Activated B cell treated with CpG ODN at 0.5 μM for 24 hours (primary cell): ENCODE data around the gene AVP. TPM values are rescaled to one million over a fixed set of nuclear protein-coding genes. Genes with fewer than 3 reads are reported as not detected.

ENCODE experiments used
- ATAC-seq: fragments of 200-7000 bp; cut with Tn5 transposase; one replicate; pipeline ENCODE4 v1.10.0; 2021; ENCODE audit warnings: low read depth, mild to moderate bottlenecking, moderate library complexity
- CTCF ChIA-PET: fragments of 350-600 bp; sonication (Branson Sonifier 250); formaldehyde crosslinking; loops from one replicate; lab custom pipeline; 2021; ENCODE audit warnings: antibody characterized with exemption; lab: Charles Lee
- POLR2A ChIA-PET: fragments of 350-600 bp; sonication (Branson Sonifier 250); formaldehyde crosslinking; loops from one replicate; lab custom pipeline; 2021; ENCODE audit warnings: antibody characterized with exemption; lab: Charles Lee
- DNase-seq: peaks from one replicate; pipeline ENCODE4 v3.0.0; 2022
- H3K27ac Mint-ChIP-seq: one replicate; pipeline ENCODE4 v1.8.0; 2020; ENCODE audit warnings: mixed read lengths
- H3K27me3 Mint-ChIP-seq: one replicate; pipeline ENCODE4 v1.8.0; 2021; ENCODE audit warnings: mixed read lengths
- H3K36me3 Mint-ChIP-seq: one replicate; pipeline ENCODE4 v1.8.0; 2021; ENCODE audit warnings: low read depth, mixed read lengths
- H3K4me1 Mint-ChIP-seq: one replicate; pipeline ENCODE4 v1.8.0; 2021; ENCODE audit warnings: mixed read lengths
- H3K4me3 Mint-ChIP-seq: one replicate; pipeline ENCODE4 v1.8.0; 2020; ENCODE audit warnings: mild to moderate bottlenecking, mixed read lengths
- H3K9me3 Mint-ChIP-seq: one replicate; pipeline ENCODE4 v1.8.0; 2020; ENCODE audit warnings: mixed read lengths
- intact Hi-C: fragments of 100-400 bp; cut with micrococcal nuclease; formaldehyde crosslinking; loops from one replicate; pipeline ENCODE4 v1.15.1; 2024
- total RNA-seq: library from RNA; stranded (reverse); gene quantifications from 2 replicates; pipeline ENCODE4 v1.2.3, GENCODE V29; 2022
- TF ChIP-seq, protein P1 (sequence below): fragments of 200-600 bp; IDR thresholded peaks from one replicate; pipeline ENCODE4 v1.8.0; 2022; ENCODE audit warnings: antibody characterized with exemption, mild to moderate bottlenecking

Gene AVP
- total RNA-seq, 1 donor from 2014 or later = not detected

DNA sequence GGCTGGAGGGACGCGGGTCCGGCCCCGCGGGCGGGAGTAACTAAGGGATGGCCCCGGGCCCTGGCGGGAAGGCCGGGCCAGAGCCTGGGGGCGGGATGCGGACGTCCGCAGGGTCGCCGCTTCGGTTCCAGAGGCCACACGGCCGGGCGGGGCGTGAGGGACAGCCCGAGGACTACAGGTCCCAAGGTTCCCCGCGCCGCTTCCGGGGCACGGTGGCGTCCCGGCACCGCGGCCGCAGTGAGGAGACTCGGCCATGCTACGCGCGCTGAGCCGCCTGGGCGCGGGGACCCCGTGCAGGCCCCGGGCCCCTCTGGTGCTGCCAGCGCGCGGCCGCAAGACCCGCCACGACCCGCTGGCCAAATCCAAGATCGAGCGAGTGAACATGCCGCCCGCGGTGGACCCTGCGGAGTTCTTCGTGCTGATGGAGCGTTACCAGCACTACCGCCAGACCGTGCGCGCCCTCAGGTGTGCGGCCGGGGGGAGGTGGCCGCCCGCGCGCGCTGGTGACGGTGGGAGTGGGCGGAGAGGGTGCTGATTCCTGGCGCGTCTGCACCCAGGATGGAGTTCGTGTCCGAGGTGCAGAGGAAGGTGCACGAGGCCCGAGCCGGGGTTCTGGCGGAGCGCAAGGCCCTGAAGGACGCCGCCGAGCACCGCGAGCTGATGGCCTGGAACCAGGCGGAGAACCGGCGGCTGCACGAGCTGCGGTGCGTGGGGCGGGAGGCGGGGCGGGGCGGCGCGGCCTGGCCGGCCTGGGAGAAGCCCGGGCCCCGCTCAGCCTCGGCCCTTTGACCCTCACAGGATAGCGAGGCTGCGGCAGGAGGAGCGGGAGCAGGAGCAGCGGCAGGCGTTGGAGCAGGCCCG is 38.5 kb downstream of the AVP start, which contains the start of gene MRPS26:
Gene MRPS26 (plus strand): TSS at position 237 of the 861 bp plus-strand sequence. CDS start 17 bp downstream, at position 254.
- DNase-seq (peak; percentile 88), ATAC-seq (peak; percentile 91)
- H3K4me3 Mint-ChIP-seq = peak within 1 kb of the TSS; percentile 84
- CTCF ChIA-PET = no interaction called here
- no peaks in the 10 kb centered on the region for H3K9me3 Mint-ChIP-seq
- no peaks in the 10 kb centered on the region for H3K27me3 Mint-ChIP-seq
- H3K36me3 Mint-ChIP-seq = peaks cover 33% of the 10 kb centered on the region
- peak within 1 kb of the TSS; percentile 89 for H3K27ac Mint-ChIP-seq
- peaks cover 14% of the 10 kb centered on the region for H3K4me1 Mint-ChIP-seq
- TF ChIP-seq, protein P1, sequence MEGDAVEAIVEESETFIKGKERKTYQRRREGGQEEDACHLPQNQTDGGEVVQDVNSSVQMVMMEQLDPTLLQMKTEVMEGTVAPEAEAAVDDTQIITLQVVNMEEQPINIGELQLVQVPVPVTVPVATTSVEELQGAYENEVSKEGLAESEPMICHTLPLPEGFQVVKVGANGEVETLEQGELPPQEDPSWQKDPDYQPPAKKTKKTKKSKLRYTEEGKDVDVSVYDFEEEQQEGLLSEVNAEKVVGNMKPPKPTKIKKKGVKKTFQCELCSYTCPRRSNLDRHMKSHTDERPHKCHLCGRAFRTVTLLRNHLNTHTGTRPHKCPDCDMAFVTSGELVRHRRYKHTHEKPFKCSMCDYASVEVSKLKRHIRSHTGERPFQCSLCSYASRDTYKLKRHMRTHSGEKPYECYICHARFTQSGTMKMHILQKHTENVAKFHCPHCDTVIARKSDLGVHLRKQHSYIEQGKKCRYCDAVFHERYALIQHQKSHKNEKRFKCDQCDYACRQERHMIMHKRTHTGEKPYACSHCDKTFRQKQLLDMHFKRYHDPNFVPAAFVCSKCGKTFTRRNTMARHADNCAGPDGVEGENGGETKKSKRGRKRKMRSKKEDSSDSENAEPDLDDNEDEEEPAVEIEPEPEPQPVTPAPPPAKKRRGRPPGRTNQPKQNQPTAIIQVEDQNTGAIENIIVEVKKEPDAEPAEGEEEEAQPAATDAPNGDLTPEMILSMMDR = no peak
- POLR2A ChIA-PET = interaction anchor here (0.6 to 2.1 kb wide), 8 partner anchors 8 to 173 kb away, joined by 3 to 7 read pairs (median 4); partner anchors contain the start of genes FASTKD5, OXT, PTPRA and UBOX5
- intact Hi-C loops = loop anchor here (1.0 to 10.0 kb wide), 11 partner anchors 47 to 1929 kb away; partner anchors contain the start of genes ADISSP, DDRGK1, FASTKD5 and IDH3B

DNA sequence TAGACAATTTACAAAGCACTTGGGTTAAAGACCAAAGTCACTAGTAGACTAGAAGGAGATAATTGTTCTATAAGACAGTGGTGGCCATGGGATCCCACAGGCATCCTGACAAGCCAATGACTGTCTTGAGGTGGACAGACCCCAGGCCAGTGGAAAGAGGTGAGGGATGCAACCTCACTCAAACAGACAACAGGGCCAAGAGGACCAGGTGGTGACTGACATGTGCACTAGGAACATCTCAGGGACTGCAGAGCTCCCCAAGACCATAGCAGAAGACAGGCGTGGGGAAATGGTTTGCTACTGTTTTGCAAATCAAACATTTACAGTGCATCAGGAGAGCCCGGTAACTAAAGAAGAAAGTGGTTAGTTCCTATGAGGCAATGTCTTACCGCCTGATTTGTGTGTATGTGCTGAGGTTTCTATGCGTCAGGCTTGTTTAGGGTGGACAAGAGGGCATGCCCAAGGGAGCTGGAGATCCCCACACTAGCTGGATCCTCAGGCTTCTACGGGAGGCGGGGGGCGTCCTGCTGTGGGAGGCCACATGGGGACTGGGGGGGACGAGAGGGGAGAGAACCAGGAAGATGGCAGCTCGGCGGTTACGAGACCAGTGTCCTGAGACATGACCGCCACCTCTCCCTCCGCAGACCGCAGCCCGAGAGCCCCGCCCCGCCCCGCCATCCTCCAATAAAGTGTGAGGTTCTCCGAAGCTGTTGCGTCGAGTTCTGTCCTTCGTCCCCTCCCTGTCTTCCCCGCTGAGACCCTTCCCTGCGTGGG is 39.3 kb downstream of the AVP start:
- CTCF ChIA-PET = no interaction called here
- H3K4me1 Mint-ChIP-seq = peaks cover 14% of the 10 kb centered on the region
- TF ChIP-seq, protein P1 = no peak
- peak overlapping the region; percentile 89 for H3K27ac Mint-ChIP-seq
- DNase-seq (peak; percentile 15), ATAC-seq (peak; percentile 61)
- no peaks in the 10 kb centered on the region for H3K27me3 Mint-ChIP-seq
- H3K36me3 Mint-ChIP-seq = peaks cover 32% of the 10 kb centered on the region
- intact Hi-C loops = loop anchor here (1.0 to 10.0 kb wide), 10 partner anchors 48 to 1928 kb away; partner anchors contain the start of genes ADISSP, DDRGK1, IDH3B and NOP56
- POLR2A ChIA-PET = interaction anchor here (0.5 to 2.1 kb wide), 12 partner anchors 8 to 827 kb away, joined by 3 to 7 read pairs (median 4); partner anchors contain the start of genes FASTKD5, OXT, PTPRA and UBOX5
- H3K4me3 Mint-ChIP-seq = peak overlapping the region; percentile 84
- no peaks in the 10 kb centered on the region for H3K9me3 Mint-ChIP-seq

- ChIA-PET CTCF (no interaction called here), POLR2A (interaction anchor here (1.0 to 2.1 kb wide), 5 partner anchors 11 to 241 kb away, joined by 3 to 5 read pairs (median 4); partner anchors contain the start of gene PTPRA)
- DNase-seq (no peak), ATAC-seq (no peak)
- Mint-ChIP-seq H3K9me3 (no peaks in the 10 kb centered on the region), H3K4me1 (peaks cover 14% of the 10 kb centered on the region), H3K27me3 (no peaks in the 10 kb centered on the region), H3K27ac (peak overlapping the region; percentile 89), H3K4me3 (peak overlapping the region; percentile 84), H3K36me3 (peaks cover 28% of the 10 kb centered on the region)
- intact Hi-C loops = loop anchor here (2.0 to 10.0 kb wide), 3 partner anchors 48 to 970 kb away; partner anchors contain the start of gene RNF24
- TF ChIP-seq, protein P1 = no peak
These were observed 40.1 kb downstream of the AVP start for GRCh38 chr20:3044336-3044965.

DNA sequence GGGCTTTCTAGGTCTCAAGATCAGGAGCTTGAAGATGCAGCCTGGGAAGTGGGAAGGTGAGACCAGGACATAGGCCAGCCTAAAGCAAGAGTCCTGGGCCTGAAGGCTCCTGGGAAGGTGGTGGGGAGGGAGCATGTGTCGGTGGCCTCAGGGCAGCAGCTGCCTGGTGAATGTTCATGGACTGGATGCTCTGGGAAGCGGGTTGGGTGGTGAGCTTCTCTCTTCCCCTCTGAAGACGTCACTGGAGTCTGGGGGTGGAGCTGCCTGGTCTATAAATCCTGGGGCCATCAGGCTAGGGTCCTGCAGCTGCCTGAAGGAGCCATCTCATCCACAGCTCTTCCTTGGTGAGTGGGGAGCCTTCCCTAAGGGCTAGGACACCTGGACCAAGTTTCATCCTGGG is 41.2 kb downstream of the AVP start, which contains the start of gene GNRH2:
Gene GNRH2 (plus strand): TSS at position 301 of the 400 bp plus-strand sequence. CDS start 793 bp downstream, outside the sequence.
- Mint-ChIP-seq H3K4me3 (peak within 1 kb of the TSS; percentile 84), H3K36me3 (peaks cover 30% of the 10 kb centered on the region), H3K27me3 (no peaks in the 10 kb centered on the region), H3K27ac (no peak within 1 kb of the TSS), H3K9me3 (no peaks in the 10 kb centered on the region), H3K4me1 (peaks cover 14% of the 10 kb centered on the region)
- intact Hi-C loops = loop anchor here (10.0 kb wide), 1 partner anchor 971 kb away; the partner anchor contains the start of gene RNF24
- TF ChIP-seq, protein P1 = no peak
- ATAC-seq (no peak), DNase-seq (no peak)
- CTCF ChIA-PET = no interaction called here
- POLR2A ChIA-PET = no interaction called here
